ENCODE measurements around the gene ACACA.

Gene ACACA

DNA sequence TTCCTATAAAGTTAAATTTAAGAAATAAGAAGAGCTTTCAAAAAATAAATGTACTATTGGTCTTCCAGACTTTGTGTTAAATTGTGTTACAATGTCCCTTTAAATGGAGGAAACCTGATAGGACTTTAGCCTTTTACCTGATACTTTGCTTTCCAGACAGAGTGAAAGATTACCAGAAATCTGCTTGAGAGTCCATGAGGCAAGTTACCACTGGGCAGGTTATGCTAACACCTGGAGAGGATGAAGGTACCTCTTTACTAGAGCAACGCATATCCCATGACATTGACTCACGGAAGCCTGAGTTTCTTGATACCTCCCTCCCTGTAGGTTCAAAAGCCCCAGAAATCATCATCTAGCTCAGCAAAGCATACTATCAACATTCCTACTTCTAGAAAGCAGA lies 174.7 kb downstream of the ACACA start:
- DNase-seq (ENCODE audit: low read depth in 3 of 3) = no peak

- DNase-seq (ENCODE audit: low read depth in 3 of 3) = no peak
Measured at GRCh38 chr17:37230633-37231032, 176.0 kb downstream of the ACACA start.

- DNase-seq (ENCODE audit: low read depth in 3 of 3) = no peak
Measured at GRCh38 chr17:37225465-37225864, 181.2 kb downstream of the ACACA start.

- no peak for DNase-seq (ENCODE audit: low read depth in 3 of 3)
Measured at GRCh38 chr17:37221865-37222264, 184.8 kb downstream of the ACACA start.

- no peak for DNase-seq (ENCODE audit: low read depth in 3 of 3)
Measured at GRCh38 chr17:37220607-37220953, 186.1 kb downstream of the ACACA start.

- DNase-seq (ENCODE audit: low read depth in 3 of 3) = no peak
Measured at GRCh38 chr17:37219876-37220606, 186.6 kb downstream of the ACACA start.

GRCh38 chr17:37218849-37219248 lies 187.8 kb downstream of the ACACA start:
- DNase-seq (ENCODE audit: low read depth in 3 of 3) = no peak

- no peak for DNase-seq (ENCODE audit: low read depth in 3 of 3)
Measured at GRCh38 chr17:37214416-37214815, 192.2 kb downstream of the ACACA start.

DNA sequence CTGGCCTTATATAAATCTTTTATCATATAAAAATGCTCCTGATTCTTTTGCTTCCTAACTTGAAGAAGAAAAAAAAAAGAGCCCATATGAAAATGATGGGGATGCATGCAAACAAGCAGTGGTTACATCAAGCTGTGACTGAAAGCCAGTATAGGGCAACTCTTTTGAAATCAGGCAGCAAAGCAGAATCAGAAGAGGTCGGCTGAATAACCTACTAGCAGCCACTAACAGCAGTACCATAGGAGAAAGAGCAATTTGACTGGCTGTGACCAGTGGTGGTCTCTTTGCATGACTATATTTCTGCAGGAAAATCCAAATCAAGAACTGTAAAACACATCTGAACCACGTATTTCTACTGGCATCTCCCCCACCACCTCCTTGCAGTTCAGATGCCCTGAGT lies 192.7 kb downstream of the ACACA start:
- no peak for DNase-seq (ENCODE audit: low read depth in 3 of 3)

DNA sequence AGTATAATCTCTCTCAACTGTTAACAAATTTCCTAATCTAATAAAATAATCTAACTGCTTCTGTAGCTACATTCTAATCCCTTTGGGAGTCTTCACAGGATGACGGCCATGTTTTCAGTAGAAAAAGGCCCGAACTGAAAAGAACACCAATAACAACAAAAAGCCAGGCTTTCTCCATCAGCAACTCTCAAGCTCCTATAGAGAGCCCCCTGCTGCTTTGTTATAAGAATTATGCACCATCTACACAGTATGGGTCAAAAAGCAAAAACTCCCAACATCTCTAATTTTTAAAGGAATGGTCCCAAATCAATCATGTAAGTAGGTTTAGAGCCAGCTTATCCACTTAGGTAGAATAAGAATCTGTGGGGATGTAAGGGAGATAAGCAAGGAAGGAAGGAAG lies 194.5 kb downstream of the ACACA start:
- DNase-seq (ENCODE audit: low read depth in 3 of 3) = no peak

DNA sequence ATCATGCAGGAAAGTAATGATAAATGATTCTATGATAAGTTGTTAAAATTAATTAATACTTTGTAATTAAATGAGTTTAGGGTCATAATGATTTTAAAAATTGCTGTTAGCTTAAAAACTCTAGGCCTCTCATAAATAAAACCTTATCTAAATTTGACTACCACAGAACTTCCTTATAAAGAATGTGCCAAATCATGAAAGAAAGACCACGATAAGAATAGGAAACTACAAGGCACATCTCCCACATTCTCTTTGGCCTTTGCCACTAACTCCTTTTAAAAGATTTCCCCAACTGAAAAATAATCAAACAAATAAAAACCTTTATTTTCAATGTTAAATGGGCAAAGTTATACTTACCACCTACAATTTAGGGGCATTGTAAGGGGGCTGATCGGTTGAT lies 195.5 kb downstream of the ACACA start:
- no peak for DNase-seq (ENCODE audit: low read depth in 3 of 3)

- DNase-seq (ENCODE audit: low read depth in 3 of 3) = no peak
Measured at GRCh38 chr17:37207103-37207502, 199.5 kb downstream of the ACACA start.

DNA sequence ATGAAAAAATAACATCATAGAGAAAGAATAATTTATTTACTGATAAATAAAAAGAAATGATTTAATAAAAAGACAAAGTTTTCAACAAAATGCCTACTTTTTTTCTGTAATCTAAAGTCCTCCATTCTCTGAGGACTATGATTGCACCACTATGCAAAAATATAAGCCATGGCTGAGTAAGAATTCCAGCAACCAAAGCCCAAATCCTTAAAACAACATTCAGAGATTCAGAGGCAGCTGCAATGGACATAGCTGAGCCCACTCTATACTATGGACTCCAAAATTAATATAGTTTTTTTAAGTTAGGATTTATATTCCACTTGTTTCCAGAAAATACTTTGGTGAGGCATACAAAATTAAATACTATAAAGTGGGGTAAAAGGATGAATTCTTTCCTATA lies 200.3 kb downstream of the ACACA start:
- DNase-seq (ENCODE audit: low read depth in 3 of 3) = no peak

DNA sequence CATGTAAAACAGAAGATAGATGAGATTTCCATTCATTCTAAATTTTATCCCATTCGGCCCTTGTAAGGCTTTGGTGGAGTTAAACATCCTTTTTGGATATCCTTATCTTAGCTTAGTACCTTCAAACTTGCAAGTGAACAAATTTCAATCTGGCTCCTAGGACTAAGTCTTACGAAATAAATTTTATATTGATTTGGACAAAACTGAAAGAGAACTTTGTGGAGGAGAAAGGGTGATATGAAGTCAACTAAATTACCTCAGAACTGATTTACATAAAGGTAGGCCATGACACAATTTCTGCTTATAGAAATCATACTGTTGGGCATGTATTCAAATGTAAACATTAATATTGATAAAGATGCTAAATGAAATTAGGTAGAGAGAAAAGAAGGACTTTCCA lies 206.1 kb downstream of the ACACA start:
- no peak for DNase-seq (ENCODE audit: low read depth in 3 of 3)

- DNase-seq (ENCODE audit: low read depth in 3 of 3) = no peak
Measured at GRCh38 chr17:37197336-37197735, 209.3 kb downstream of the ACACA start.

- no peak for DNase-seq (ENCODE audit: low read depth in 3 of 3)
Measured at GRCh38 chr17:37194208-37194607, 212.4 kb downstream of the ACACA start.

GRCh38 chr17:37191219-37191618 lies 215.4 kb downstream of the ACACA start:
- no peak for DNase-seq (ENCODE audit: low read depth in 3 of 3)

GRCh38 chr17:37190493-37190892 lies 216.1 kb downstream of the ACACA start:
- DNase-seq (ENCODE audit: low read depth in 3 of 3) = no peak

- no peak for DNase-seq (ENCODE audit: low read depth in 3 of 3)
Measured at GRCh38 chr17:37188157-37188556, 218.5 kb downstream of the ACACA start.

- DNase-seq (ENCODE audit: low read depth in 3 of 3) = no peak
Measured at GRCh38 chr17:37187262-37187661, 219.4 kb downstream of the ACACA start.

GRCh38 chr17:37182786-37183465 lies 223.7 kb downstream of the ACACA start:
- DNase-seq (ENCODE audit: low read depth in 3 of 3) = no peak

GRCh38 chr17:37180376-37180775 lies 226.3 kb downstream of the ACACA start:
- no peak for DNase-seq (ENCODE audit: low read depth in 3 of 3)

GRCh38 chr17:37179893-37180292 lies 226.7 kb downstream of the ACACA start:
- no peak for DNase-seq (ENCODE audit: low read depth in 3 of 3)
